ENCODE data around the gene ZNF526. TPM values are rescaled to one million over a fixed set of nuclear protein-coding genes. Genes with fewer than 3 reads are reported as not detected.
A peak's percentile ranks its signal among the peaks of the same experiment; 100 is the strongest.

The ZNF526 gene
- total and polyA plus RNA-seq, 9 of the 15 experiments (the other 6 are each of a cell fraction or from before 2014, with no cell fraction given), result 1.3 to 17.9 (median 6.2) TPM

DNA sequence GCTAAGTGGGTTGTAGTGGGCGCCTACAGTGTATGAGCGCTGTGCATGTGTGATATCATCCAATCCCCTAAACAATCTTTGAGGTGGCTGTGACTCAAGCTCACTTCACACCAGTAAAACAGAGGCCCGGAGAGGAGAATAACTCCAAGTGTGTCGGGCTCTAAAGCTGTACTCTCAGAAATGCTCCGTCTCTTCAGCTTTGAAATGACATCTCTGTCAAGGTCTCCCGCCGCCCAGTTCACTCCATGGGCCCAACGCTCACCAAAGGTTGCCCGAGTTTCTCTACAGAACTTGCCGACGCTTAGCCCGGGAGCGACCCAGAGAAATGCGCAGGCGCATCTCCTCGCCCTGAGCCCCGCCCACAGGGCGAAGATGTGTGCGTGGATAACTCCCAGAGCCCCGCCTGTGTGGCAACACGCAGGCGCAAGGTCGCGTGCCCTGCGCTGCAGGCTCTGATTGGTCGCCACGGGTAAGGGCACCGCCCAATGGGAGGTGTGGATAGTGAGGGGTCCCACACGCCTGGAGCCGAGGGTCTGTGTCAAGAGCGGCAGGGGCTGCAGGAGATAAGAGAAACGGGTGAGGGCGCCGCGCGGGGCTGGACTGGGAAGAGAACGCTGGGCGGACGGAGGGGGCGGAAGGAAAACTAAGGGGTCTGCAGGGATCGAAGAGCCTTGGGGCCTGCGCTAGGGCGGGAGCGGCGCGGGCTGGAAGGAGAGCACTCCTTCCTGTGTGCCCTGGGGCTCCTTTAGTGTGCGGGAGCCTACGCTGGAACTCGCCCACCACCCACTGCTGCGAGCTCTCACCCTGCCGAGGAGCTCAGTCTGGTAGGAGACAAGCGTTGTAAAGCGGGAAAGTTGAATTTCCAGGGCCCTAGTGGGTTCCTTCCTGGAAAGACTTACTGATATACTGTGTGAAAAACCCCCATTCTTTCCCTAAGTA, at the start of gene ZNF526 (continued):
- TF ChIP-seq, protein P1, sequence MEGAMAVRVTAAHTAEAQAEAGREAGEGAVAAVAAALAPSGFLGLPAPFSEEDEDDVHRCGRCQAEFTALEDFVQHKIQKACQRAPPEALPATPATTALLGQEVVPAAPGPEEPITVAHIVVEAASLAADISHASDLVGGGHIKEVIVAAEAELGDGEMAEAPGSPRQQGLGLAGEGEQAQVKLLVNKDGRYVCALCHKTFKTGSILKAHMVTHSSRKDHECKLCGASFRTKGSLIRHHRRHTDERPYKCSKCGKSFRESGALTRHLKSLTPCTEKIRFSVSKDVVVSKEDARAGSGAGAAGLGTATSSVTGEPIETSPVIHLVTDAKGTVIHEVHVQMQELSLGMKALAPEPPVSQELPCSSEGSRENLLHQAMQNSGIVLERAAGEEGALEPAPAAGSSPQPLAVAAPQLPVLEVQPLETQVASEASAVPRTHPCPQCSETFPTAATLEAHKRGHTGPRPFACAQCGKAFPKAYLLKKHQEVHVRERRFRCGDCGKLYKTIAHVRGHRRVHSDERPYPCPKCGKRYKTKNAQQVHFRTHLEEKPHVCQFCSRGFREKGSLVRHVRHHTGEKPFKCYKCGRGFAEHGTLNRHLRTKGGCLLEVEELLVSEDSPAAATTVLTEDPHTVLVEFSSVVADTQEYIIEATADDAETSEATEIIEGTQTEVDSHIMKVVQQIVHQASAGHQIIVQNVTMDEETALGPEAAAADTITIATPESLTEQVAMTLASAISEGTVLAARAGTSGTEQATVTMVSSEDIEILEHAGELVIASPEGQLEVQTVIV (CRISPR knock-in tag; IDR thresholded peaks at IDR 0.05; ENCODE audit: borderline replicate concordance), result no peak
- TF ChIP-seq, protein P2, sequence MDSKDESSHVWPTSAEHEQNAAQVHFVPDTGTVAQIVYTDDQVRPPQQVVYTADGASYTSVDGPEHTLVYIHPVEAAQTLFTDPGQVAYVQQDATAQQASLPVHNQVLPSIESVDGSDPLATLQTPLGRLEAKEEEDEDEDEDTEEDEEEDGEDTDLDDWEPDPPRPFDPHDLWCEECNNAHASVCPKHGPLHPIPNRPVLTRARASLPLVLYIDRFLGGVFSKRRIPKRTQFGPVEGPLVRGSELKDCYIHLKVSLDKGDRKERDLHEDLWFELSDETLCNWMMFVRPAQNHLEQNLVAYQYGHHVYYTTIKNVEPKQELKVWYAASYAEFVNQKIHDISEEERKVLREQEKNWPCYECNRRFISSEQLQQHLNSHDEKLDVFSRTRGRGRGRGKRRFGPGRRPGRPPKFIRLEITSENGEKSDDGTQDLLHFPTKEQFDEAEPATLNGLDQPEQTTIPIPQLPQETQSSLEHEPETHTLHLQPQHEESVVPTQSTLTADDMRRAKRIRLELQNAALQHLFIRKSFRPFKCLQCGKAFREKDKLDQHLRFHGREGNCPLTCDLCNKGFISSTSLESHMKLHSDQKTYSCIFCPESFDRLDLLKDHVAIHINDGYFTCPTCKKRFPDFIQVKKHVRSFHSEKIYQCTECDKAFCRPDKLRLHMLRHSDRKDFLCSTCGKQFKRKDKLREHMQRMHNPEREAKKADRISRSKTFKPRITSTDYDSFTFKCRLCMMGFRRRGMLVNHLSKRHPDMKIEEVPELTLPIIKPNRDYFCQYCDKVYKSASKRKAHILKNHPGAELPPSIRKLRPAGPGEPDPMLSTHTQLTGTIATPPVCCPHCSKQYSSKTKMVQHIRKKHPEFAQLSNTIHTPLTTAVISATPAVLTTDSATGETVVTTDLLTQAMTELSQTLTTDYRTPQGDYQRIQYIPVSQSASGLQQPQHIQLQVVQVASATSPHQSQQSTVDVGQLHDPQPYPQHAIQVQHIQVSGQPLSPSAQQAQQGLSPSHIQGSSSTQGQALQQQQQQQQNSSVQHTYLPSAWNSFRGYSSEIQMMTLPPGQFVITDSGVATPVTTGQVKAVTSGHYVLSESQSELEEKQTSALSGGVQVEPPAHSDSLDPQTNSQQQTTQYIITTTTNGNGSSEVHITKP (IDR thresholded peaks at IDR 0.05; ENCODE audit: partially characterized antibody), result no peak
- TF ChIP-seq, protein P3, sequence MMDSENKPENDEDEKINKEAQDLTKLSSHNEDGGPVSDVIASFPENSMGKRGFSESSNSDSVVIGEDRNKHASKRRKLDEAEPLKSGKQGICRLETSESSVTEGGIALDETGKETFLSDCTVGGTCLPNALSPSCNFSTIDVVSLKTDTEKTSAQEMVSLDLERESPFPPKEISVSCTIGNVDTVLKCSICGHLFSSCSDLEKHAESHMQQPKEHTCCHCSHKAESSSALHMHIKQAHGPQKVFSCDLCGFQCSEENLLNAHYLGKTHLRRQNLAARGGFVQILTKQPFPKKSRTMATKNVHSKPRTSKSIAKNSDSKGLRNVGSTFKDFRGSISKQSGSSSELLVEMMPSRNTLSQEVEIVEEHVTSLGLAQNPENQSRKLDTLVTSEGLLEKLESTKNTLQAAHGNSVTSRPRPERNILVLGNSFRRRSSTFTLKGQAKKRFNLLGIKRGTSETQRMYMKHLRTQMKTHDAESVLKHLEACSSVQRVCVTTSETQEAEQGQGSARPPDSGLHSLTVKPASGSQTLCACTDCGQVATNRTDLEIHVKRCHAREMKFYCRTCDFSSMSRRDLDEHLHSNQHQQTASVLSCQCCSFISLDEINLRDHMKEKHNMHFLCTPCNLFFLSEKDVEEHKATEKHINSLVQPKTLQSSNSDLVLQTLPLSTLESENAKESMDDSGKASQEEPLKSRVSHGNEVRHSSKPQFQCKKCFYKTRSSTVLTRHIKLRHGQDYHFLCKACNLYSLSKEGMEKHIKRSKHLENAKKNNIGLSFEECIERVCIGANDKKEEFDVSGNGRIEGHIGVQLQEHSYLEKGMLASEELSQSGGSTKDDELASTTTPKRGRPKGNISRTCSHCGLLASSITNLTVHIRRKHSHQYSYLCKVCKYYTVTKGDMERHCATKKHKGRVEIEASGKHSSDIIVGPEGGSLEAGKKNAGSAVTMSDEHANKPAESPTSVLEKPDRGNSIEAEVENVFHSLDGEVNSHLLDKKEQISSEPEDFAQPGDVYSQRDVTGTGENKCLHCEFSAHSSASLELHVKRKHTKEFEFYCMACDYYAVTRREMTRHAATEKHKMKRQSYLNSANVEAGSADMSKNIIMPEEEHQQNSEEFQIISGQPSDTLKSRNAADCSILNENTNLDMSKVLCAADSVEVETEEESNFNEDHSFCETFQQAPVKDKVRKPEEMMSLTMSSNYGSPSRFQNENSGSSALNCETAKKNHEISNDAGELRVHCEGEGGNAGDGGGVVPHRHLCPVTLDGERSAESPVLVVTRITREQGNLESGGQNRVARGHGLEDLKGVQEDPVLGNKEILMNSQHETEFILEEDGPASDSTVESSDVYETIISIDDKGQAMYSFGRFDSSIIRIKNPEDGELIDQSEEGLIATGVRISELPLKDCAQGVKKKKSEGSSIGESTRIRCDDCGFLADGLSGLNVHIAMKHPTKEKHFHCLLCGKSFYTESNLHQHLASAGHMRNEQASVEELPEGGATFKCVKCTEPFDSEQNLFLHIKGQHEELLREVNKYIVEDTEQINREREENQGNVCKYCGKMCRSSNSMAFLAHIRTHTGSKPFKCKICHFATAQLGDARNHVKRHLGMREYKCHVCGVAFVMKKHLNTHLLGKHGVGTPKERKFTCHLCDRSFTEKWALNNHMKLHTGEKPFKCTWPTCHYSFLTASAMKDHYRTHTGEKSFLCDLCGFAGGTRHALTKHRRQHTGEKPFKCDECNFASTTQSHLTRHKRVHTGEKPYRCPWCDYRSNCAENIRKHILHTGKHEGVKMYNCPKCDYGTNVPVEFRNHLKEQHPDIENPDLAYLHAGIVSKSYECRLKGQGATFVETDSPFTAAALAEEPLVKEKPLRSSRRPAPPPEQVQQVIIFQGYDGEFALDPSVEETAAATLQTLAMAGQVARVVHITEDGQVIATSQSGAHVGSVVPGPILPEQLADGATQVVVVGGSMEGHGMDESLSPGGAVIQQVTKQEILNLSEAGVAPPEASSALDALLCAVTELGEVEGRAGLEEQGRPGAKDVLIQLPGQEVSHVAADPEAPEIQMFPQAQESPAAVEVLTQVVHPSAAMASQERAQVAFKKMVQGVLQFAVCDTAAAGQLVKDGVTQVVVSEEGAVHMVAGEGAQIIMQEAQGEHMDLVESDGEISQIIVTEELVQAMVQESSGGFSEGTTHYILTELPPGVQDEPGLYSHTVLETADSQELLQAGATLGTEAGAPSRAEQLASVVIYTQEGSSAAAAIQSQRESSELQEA (IDR thresholded peaks at IDR 0.05; ENCODE audit: low read depth), result no peak
- TF ChIP-seq, protein P4, sequence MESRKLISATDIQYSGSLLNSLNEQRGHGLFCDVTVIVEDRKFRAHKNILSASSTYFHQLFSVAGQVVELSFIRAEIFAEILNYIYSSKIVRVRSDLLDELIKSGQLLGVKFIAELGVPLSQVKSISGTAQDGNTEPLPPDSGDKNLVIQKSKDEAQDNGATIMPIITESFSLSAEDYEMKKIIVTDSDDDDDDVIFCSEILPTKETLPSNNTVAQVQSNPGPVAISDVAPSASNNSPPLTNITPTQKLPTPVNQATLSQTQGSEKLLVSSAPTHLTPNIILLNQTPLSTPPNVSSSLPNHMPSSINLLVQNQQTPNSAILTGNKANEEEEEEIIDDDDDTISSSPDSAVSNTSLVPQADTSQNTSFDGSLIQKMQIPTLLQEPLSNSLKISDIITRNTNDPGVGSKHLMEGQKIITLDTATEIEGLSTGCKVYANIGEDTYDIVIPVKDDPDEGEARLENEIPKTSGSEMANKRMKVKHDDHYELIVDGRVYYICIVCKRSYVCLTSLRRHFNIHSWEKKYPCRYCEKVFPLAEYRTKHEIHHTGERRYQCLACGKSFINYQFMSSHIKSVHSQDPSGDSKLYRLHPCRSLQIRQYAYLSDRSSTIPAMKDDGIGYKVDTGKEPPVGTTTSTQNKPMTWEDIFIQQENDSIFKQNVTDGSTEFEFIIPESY (CRISPR knock-in tag; IDR thresholded peaks at IDR 0.05), result no peak
- TF ChIP-seq DPF2 (IDR thresholded peaks at IDR 0.05) (0 out of 2 replicates have a peak, but pooled peaks have one; percentile 43), ZBED1 (IDR thresholded peaks at IDR 0.05) (no peak)

Data from K562 (cell line).